G401 (cell line): Measurements from ENCODE around the gene IL17RD. TPM values are rescaled to one million over a fixed set of nuclear protein-coding genes. Genes with fewer than 3 reads are reported as not detected.

Source experiments
- DNase-seq: peaks from one replicate; pipeline ENCODE4 v3.0.0-alpha.2; 2015; ENCODE audit warnings: low spot score
- in situ Hi-C: cut with HindIII; loops from 2 replicates; pipeline ENCODE4 v1.10.0; 2016; ENCODE audit warnings: low sequenced_read_pairs, mixed read lengths
- total RNA-seq: library from RNA; depleted of rRNA; stranded (reverse); fragments of >200 nt; shearing (Covaris generic); gene quantifications from 2 replicates; pipeline ENCODE4 v1.2.3, GENCODE V29; 2014; rRNA removed

IL17RD gene
- 34.4 and 48.2 TPM in 2 replicates for total RNA-seq

DNA sequence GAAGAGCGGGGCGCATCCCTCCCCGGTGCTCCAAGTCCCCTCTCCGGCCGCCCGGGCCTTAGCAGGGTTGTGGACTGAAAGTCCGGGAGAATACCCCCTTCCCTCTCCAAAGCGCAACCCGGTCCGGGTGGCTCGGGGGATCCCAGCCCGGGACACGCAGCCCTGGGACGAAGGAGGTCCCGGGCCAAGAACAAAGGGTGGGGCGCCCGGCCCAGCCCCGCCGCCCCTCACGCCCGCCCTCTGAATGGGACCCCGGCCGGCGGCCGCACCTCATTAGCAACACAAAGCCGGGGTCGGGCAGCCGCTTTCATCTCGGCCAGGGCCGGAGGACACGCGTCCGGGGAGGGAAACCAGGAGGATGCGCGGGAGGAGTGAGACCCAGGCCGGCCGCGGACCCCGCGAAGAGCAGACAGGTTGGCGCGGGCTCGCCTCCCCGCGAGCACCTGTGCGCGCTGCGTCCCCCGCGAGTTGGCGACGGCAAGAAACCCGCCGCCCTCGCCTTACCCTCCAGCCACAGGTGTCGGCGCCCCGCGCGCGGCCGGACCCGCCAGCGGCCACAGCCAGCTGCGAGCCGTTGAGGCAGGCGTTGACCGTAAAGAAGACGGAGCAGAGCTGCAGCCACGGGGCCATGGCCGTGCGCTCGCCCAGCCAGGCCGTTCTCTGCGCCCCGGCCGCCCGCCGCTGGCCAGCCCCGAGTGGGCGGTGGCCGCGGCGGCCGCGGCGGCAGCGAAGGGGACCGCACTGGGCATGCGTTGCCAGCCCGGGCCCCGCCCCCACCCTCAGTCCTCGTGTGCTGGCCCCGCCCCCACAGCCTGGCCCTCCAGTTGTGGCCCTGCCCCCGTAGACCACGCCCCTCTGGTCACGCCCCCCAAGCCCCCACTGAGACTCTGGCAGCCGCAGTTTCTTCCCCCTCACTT, at the start of gene IL17RD:
IL17RD (minus strand) TSS at position 697 of the 917 bp plus-strand sequence; CDS start at position 630, 67 bp downstream.
- in situ Hi-C loops = no loop called here
- peak; percentile 37 for DNase-seq

DNA sequence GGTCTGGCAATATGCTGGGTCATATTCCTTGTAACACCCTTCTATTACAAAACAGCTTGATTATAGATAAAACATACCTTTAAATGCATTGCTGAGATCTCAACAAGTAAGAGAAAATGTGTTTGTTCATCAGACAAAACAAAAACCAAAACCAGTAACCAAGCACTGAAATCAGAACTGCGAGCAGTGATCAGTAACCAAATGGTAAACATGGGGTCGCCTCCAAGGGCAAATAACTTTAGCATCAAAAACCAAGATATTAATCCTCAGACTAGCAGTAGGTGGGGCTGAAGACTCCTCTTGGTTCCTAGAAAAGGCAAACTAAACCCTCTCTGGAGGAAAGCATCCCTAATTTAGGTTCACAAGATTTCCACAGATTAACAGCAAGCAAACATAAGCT, 41.3 kb upstream of the IL17RD start:
- in situ Hi-C loops = no loop called here
- DNase-seq = no peak

DNA sequence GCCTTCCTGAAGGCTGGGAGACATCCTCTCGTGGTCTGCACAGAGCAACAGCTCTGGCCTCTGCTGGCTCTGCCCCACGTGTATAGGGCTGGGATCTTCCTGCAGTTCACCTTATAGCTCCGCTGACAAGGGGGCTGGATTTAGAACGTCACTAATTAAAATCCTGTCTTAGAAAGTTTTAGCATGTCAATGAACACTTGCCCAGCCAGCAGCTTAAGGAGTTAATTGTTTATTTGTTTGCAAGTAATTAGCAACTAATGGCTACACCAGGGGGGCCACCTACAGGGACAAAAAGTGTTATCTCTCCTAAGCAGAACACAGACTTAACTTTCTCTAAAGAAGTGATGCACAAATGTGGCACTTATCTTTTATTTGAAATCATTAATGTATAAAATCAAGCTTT, 34.7 kb upstream of the IL17RD start, which contains the start of gene HESX1:
HESX1 (minus strand) TSS at position 84 of the 403 bp plus-strand sequence; CDS start at position 24, 60 bp downstream.
- no peak for DNase-seq
- in situ Hi-C loops = no loop called here

DNA sequence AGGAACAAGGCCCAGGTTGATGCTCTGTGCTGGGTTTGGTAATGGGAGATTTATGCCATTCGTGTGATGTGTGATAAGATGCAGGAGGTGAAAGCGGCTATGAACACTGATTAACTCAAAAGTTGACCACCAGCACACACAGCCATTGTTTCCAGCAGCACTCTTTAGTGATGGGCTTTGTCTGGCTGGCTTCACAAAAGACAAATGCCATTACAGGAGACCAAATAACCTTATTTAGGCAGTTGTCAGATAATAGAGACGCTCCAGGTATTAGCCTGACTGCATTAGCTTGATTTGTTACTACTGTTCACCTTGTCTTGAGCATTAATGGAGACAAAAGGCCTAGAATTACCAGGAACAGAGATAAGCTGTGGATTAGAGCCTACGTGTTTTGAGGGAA, 29.5 kb upstream of the IL17RD start:
- no peak for DNase-seq
- in situ Hi-C loops = no loop called here

DNA sequence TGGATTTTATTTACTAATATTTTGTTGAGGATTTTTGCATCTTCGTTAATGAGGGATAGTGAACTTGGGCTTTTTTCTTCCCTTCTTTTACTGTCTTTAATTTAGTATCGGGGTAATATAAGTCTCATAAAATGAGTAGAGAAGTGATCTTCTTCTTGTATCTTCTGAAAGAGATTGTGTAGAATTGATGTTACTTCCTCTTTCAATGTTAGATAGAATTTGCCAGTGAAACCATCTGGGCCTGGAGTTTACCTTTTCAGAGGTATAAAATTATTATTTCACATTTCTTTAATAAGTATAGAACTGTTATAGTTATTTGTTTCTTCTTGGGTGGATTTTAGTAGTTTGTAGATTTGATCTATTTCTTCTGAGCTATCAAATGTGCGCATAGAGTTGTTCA, 26.9 kb upstream of the IL17RD start:
- no peak for DNase-seq
- in situ Hi-C loops = no loop called here

DNA sequence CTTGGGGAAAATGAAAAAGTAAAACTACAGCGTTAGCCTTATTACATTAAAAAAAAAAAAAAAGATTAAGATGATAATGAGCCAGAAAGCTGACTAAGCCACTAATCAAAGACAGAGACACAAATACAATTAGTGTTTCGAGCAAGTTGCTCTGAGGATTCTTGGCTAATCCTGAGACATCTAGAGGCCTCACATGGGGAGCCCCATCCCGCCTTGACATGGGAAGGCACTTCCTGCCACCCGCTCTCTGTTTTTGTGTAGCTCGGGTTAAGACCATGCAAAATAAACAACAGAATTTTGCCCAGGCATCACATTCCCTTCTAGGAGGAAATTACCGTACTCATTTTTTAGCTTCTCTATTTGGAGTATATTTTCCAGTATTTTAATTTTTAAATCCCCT, 19.4 kb upstream of the IL17RD start:
- DNase-seq = no peak
- in situ Hi-C loops = no loop called here

DNA sequence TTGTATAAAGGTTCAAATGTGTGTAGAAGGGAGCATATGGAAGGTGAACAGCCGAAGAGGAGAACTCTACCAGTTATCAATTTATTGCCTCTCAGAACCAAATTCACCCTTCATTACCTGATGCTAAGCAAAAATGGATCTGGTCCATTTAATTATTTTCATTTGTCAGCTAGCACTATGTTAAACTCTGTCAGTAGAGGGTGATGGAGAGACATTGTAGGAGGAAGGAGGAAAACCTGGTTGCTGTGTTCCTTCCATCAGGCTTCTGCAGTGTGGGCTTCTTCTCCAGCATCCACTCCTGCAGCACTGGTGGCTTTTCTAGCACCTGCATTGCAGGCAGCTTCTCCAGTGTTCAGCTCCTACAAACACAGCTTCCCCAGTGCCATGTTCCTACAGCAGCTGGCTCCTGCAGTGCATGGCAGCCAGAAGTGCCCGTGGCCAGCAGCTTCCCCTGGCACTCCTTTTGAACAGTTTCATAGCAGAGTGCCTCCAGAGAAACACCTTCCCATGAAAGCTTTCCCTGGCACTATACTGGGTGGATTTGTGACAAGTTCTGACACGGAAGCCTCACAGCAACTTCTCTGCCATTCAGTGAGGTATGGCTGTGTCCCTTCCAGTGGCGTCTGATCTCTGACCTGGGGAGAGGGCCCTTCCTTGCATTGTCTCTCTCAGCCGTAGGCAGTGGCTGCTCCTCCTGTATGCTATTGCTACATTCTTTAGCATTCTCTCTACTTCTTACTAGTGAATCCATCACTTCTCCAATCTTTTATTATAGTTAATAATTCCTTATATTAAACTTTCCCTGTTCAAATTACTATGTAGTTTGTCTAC, 14.6 kb upstream of the IL17RD start:
- in situ Hi-C loops = no loop called here
- DNase-seq = peak; percentile 37

DNA sequence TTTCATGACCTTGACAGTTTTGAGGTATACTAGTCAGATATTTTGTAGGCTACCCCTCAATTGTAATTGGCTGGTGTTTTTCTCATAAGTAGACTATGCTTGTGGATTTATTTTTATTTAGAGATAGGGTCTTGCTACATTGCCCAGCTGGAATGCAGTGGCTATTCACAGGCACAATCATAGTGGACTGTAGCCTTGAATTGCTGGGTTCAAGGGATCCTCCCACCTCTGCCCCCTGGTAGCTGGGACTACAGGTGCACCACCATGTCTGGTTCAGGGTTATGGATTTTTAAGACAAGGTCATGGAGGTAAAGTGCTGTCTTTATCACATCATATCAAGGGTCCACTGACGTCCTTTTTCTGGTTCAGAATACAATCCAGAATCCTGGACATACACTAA, 10.9 kb upstream of the IL17RD start:
- in situ Hi-C loops = no loop called here
- DNase-seq = no peak

DNA sequence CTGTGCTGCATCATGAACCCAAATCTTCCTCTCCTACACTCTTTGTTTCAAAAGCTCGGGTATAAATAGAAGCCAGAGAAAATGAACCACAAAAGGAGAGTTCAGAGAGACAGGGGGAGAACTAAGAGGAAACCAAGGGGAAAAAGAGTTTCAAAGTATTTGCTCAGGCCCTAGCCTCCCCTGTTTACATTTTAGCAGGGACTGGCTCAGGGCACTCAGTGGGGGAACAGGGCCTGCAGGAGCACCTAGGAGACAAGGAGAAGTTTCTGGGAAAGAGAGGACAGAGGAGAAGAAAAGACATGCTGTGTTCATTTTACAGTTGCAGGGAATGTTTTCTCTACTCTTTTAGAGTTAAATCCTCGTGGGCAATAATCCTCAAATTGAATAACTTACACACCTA, 8.5 kb upstream of the IL17RD start:
- no peak for DNase-seq
- in situ Hi-C loops = no loop called here

DNA sequence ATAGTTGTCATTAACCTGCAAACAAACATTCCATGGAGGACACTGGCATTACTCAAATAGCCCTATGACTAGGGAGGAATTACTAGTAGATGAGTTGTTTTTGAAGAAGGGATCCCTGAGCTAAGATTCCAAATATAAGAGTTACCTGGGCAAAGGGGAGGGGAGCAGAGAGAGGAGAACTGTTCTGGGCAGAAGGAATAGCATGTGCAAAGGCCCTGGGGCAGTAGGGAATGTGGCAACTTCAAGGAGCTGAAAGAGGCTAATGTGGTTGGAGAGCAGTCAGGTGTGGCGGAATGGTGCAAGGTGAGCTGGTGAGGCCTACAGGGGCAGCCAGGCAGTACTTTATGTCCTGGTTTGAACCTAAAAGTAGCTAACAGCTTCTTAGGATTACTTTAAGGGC, 5.8 kb upstream of the IL17RD start:
- no peak for DNase-seq
- in situ Hi-C loops = no loop called here

DNA sequence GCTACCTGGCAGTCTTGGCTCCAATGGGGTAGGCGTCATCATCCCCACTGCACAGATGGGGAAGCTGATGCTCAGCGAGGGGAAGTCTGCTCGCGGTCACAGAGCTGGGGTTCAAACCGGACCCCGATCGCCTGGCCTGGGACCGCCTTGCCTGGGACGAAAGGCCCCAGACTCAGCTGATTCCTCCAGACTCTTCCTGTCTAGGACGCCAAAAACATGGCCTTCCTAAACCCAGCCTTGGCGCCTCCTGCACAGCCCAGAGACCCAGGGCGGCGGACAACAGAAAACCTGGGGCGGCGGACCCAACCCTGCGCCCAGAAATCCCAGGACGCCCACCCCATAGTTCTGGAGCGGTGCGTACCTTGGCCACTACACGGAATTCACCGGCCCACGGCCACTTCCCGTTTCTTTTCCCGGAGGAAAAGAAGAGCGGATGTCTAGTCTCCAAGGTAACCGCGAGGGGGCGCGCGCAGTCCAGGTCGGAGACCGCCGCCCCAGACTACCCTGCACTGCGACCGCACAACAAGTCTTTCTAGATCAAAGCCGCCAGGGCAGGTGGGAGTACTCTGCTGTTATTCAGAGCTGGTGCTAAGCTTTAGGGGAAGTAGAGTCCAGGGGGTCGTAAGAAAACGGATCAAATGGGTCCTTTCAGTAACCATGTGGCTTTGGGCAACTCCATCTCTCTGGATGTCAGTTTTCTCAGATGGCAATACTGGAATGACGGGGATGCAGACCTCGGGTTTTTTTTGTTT, 4.9 kb upstream of the IL17RD start:
- in situ Hi-C loops = no loop called here
- peak; percentile 64 for DNase-seq

DNA sequence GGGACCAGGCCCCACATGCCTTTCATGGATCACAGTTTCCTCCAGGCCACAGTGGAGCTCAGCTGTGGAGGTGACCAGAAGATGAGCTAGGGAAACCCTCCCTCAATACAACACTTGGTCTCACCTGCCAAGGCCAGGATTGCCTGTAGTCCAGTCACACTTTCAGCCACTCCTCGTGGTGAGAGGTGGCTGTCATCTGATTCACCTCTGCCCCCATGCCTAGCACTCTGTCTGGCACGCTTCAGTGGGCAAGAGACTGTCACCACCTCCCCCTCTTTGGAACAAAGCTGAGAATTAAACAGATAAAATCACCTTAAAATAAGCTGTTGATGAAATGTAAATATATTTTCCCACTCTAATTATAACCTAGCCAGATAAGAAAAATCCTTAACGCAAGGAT, 4.0 kb upstream of the IL17RD start:
- no peak for DNase-seq
- in situ Hi-C loops = no loop called here

DNA sequence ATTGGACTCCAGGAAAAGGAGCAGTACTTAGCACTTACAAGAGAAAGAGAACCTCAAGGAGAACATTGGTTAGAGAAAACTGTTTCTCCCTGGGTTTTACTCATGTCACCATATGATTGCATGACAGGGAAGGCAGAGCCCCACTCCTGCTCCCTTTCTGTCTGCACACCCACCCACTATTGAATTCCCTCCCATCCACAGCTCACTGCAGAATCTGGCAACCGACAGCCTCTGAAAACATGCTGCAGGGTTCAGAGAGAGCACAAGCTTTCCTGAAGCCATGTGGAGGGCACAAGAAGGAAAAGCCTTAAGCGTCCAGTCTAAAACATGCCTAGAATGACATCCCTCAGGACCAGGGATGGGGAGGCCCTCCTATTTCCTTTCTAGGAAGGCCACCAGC, 3.0 kb upstream of the IL17RD start:
- in situ Hi-C loops = no loop called here

DNA sequence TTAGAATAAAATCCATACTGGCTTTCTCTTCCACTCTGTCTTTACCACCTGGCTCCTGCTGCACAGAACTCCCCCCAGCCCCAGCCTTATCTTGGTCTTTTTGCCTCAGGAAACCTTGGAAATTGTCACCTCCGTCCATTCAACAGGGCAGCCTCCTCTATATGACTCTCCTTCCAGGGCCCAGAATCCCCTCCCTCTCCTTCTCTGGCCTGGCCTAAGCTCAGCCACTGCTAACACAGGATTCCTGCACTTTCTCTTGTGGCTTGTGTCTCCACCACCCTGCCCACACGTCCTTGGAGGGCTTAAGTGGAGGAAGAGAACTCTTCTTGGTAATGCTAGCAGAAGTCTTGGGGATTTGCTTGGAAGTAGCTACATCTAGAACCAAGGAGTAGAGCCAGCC, 1.5 kb upstream of the IL17RD start:
- DNase-seq = no peak
- in situ Hi-C loops = no loop called here

More for the DNA sequence above, 3.0 kb upstream of the IL17RD start:
- DNase-seq = no peak

DNA sequence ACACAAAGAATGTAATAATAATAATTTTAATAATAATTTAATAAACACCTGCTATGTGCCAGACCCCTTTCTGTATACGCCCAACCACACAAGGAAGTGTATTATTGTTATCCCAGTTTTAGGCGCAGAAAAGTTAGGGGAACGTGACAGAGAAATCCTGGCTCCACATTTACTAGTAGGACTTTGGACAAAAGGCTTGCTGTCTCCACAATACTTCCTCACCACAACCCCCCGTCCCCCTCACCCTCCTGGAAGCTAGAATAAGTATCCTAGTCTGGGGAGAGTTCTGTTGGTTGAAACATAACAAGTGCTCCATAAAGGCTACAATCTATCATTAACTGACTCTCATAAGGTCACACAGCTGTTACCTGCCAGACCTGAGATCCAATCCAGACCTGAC, 488 bp upstream of the IL17RD start:
- in situ Hi-C loops = no loop called here
- DNase-seq = no peak

DNA sequence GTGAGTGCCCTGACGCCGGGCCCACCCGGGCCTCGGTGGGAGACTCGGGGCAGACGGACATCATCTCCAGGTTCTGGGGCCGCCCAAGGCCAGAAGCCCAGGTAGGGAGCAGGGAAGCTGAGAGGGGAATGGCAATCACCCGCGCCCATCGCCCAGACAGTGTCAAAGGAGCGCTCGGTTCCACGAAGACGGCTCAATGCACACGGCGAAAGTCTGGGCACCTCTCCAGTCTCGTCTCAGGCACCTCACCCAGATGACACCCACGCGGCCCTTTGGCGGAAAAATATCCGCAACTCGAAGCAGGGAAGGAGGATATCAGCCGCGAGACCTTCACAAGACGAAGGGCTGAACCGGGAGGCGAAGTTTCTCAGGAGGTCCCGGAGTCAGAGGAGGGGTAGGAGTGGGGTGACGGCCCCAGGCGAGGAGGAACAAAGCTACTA, 916 bp downstream of the IL17RD start:
- no peak for DNase-seq
- in situ Hi-C loops = no loop called here

DNA sequence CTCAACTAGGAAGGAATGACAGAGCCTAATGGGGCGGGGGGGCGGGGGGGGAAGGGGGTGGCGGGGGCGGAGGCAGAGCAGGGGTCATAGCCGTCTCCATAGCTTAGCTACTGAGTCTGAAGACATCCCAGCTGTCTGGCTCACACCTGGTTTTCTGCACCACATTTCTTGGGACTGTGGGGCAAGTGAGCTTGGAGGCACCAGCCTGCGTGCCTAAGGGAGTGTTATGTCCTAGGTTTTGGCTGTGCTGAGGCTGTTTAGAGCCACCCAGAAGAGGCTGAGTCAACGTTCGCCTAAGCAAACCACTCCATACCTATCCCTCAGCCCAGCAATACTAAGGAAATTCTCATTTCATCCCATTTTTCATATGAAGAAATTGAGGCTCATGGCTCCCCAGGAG, 1.4 kb downstream of the IL17RD start:
- no peak for DNase-seq
- in situ Hi-C loops = no loop called here

DNA sequence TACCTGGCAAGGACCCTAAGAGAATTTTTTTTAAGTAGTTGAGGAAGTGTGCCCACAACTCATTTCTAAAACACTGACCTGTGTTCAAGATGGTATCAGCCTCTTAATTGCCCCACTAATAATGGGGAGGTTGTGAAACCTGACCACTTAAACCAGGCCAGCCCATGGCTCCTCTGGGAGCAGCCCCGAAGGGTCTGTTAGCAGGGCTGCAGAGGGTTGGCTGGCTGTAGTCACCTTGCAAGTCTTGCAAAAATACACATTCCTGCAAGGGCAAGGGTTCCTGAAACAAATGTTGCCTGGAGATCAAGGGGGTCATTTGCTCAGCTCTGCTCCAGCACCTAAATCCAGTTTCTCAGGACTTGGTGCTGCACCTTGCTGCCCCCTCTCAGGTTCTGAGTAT, 3.2 kb downstream of the IL17RD start:
- in situ Hi-C loops = no loop called here
- no peak for DNase-seq

DNA sequence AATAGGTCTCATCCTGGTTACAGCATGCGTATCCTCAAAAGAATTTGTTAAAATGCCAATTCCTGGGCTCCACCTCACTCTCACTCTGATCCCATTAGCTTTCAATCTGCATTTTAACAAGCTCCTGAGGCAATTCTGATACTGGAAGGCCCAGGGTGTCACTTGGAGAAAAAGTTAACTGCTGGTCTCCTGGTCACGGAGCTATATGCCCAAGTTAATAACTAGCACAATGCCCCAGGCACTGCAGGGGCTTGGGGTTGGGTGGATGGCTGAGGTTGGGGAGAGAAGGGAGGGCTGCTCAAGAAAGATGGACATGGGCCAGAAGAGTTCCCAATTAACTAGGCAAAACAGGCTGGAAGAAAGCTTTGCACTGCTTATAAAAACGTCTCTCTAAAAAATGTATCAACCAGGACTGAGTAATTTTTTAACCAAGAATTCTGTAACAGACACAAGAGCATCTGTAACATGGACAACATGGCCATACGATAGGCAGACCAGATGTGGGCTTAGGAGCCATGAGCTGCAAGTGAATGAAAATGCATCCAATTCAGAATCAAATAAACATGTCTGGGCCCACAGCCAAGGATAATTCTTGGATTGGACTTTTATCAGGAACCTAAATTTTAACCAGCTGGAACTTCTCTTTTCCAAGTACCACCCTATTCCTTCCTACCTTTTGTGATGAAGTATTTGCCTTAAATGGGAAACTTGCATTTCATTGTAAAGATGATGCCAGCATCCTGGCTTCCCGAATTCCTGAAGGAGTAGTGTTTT, 4.2 kb downstream of the IL17RD start:
- DNase-seq = no peak
- in situ Hi-C loops = no loop called here
